Measurements from ENCODE around the gene BPIFB6. TPM values are rescaled to one million over a fixed set of nuclear protein-coding genes. Genes with fewer than 3 reads are reported as not detected.

Gene BPIFB6
- total and polyA plus RNA-seq, 3 donors from 2014 or later = 0.24 TPM; not detected in 2

GRCh38 chr20:33053291-33054106, 22.1 kb downstream of the BPIFB6 start, which contains the start of gene BPIFB3:
BPIFB3 (plus strand) TSS chr20:33053903; CDS start chr20:33055436, 1,533 bp downstream.
- Histone ChIP-seq H3K4me3 (no peak within 1 kb of the TSS), H3K36me3 (ENCODE audit: low read depth, missing control alignments) (no peaks in the 10 kb centered on the region), H3K27me3 (no peaks in the 10 kb centered on the region), H3K9me3 (no peaks in the 10 kb centered on the region), H3K27ac (no peak within 1 kb of the TSS), H3K4me1 (no peaks in the 10 kb centered on the region)
- intact Hi-C loops (cut with DNase I; ENCODE audit: low total_unique reads) = no loop called here
- DNase-seq = no peak
- WGBS, 2 donors = 46 to 61% methylated on average over 16 to 25 of the region's 25 CpGs
- TF ChIP-seq POLR2A (IDR thresholded peaks at IDR 0.05) = no peak
- TF ChIP-seq, protein P1, sequence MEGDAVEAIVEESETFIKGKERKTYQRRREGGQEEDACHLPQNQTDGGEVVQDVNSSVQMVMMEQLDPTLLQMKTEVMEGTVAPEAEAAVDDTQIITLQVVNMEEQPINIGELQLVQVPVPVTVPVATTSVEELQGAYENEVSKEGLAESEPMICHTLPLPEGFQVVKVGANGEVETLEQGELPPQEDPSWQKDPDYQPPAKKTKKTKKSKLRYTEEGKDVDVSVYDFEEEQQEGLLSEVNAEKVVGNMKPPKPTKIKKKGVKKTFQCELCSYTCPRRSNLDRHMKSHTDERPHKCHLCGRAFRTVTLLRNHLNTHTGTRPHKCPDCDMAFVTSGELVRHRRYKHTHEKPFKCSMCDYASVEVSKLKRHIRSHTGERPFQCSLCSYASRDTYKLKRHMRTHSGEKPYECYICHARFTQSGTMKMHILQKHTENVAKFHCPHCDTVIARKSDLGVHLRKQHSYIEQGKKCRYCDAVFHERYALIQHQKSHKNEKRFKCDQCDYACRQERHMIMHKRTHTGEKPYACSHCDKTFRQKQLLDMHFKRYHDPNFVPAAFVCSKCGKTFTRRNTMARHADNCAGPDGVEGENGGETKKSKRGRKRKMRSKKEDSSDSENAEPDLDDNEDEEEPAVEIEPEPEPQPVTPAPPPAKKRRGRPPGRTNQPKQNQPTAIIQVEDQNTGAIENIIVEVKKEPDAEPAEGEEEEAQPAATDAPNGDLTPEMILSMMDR (IDR thresholded peaks at IDR 0.05) = no peak

GRCh38 chr20:33054381-33054780, 22.9 kb downstream of the BPIFB6 start:
- Histone ChIP-seq H3K4me3 (no peak overlapping the region), H3K36me3 (ENCODE audit: low read depth, missing control alignments) (no peaks in the 10 kb centered on the region), H3K9me3 (no peaks in the 10 kb centered on the region), H3K4me1 (no peaks in the 10 kb centered on the region), H3K27me3 (no peaks in the 10 kb centered on the region), H3K27ac (no peak overlapping the region)
- TF ChIP-seq, protein P1 (IDR thresholded peaks at IDR 0.05) = no peak
- no peak for TF ChIP-seq POLR2A (IDR thresholded peaks at IDR 0.05)
- WGBS, 2 donors = 78 to 84% methylated on average over 7 of the region's 7 CpGs
- DNase-seq = no peak
- intact Hi-C loops (cut with DNase I; ENCODE audit: low total_unique reads) = no loop called here

DNA sequence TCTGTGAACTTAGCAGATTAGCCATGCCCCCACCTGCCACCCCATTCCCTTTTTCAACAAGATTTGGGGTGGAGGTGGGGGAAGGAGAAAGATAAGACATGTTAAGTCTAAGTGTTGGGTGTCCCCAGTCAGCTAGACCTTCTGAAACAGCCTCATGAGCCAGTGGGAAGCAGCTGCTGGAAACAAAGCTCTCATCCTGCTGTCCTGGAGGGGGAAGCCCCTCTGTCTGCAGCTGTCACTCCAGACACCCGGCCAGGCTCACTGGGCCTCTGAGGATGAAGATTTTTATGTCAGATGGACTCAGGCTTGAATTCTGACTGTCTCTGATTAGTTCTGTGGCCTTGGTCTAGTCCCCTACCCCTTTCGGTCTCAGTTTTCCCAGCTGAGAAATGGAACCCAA, 23.3 kb downstream of the BPIFB6 start:
- no peak for DNase-seq
- Histone ChIP-seq H3K4me3 (no peak overlapping the region), H3K9me3 (no peaks in the 10 kb centered on the region), H3K27ac (no peak overlapping the region), H3K36me3 (ENCODE audit: low read depth, missing control alignments) (no peaks in the 10 kb centered on the region), H3K27me3 (no peaks in the 10 kb centered on the region), H3K4me1 (no peaks in the 10 kb centered on the region)
- intact Hi-C loops (cut with DNase I; ENCODE audit: low total_unique reads) = no loop called here
- 92 to 100% methylated on average over 1 to 2 of the region's 2 CpGs for WGBS, 2 donors
- TF ChIP-seq, protein P1 (IDR thresholded peaks at IDR 0.05) = no peak
- TF ChIP-seq POLR2A (IDR thresholded peaks at IDR 0.05) = no peak

- DNase-seq = no peak
- H3K4me3 ChIP-seq = no peak overlapping the region
- intact Hi-C loops (cut with DNase I; ENCODE audit: low total_unique reads) = no loop called here
- no peaks in the 10 kb centered on the region for H3K27me3 ChIP-seq
- H3K9me3 ChIP-seq = no peaks in the 10 kb centered on the region
- H3K4me1 ChIP-seq = no peaks in the 10 kb centered on the region
- no peak for TF ChIP-seq POLR2A (IDR thresholded peaks at IDR 0.05)
- TF ChIP-seq, protein P1 (IDR thresholded peaks at IDR 0.05) = no peak
- 67 to 81% methylated on average over 5 to 7 of the region's 7 CpGs for WGBS, 2 donors
- no peaks in the 10 kb centered on the region for H3K36me3 ChIP-seq (ENCODE audit: low read depth, missing control alignments)
- no peak overlapping the region for H3K27ac ChIP-seq
Observed at GRCh38 chr20:33059136-33059535, 27.7 kb downstream of the BPIFB6 start.
